ENCODE data around the gene ADAM12. TPM values are rescaled to one million over a fixed set of nuclear protein-coding genes. Genes with fewer than 3 reads are reported as not detected.

Gene ADAM12
- total RNA-seq, 1 donor from 2014 or later, result 0.20 TPM

- DNase-seq (ENCODE audit: low read depth in 2 of 2), result no peak
Measured at GRCh38 chr10:126235979-126236851, 152.1 kb downstream of the ADAM12 start.

GRCh38 chr10:126235091-126235978, 152.9 kb downstream of the ADAM12 start:
- DNase-seq (ENCODE audit: low read depth in 2 of 2), result no peak

- DNase-seq (ENCODE audit: low read depth in 2 of 2), result no peak
Measured at GRCh38 chr10:126234630-126235029, 153.6 kb downstream of the ADAM12 start.

- DNase-seq (ENCODE audit: low read depth in 2 of 2), result no peak
Measured at GRCh38 chr10:126233182-126234148, 154.8 kb downstream of the ADAM12 start.

GRCh38 chr10:126230587-126230986, 157.7 kb downstream of the ADAM12 start:
- no peak for DNase-seq (ENCODE audit: low read depth in 2 of 2)

- DNase-seq (ENCODE audit: low read depth in 2 of 2), result no peak
Measured at GRCh38 chr10:126229686-126230085, 158.6 kb downstream of the ADAM12 start.

- peak in 1 of 2 donors; percentile 62 for DNase-seq (ENCODE audit: low read depth in 2 of 2)
Measured at GRCh38 chr10:126227762-126228134, 160.5 kb downstream of the ADAM12 start.

GRCh38 chr10:126226988-126227761, 161.1 kb downstream of the ADAM12 start:
- DNase-seq (ENCODE audit: low read depth in 2 of 2), result no peak

GRCh38 chr10:126226205-126226604, 162.1 kb downstream of the ADAM12 start:
- DNase-seq (ENCODE audit: low read depth in 2 of 2), result no peak

GRCh38 chr10:126225672-126226008, 162.6 kb downstream of the ADAM12 start:
- no peak for DNase-seq (ENCODE audit: low read depth in 2 of 2)

GRCh38 chr10:126224967-126225671, 163.2 kb downstream of the ADAM12 start:
- DNase-seq (ENCODE audit: low read depth in 2 of 2), result no peak

- no peak for DNase-seq (ENCODE audit: low read depth in 2 of 2)
Measured at GRCh38 chr10:126223512-126224067, 164.7 kb downstream of the ADAM12 start.

- peak in 1 of 2 donors; percentile 24 for DNase-seq (ENCODE audit: low read depth in 2 of 2)
Measured at GRCh38 chr10:126222736-126223511, 165.4 kb downstream of the ADAM12 start.

GRCh38 chr10:126221874-126222273, 166.4 kb downstream of the ADAM12 start:
- no peak for DNase-seq (ENCODE audit: low read depth in 2 of 2)

GRCh38 chr10:126218778-126219649, 169.3 kb downstream of the ADAM12 start:
- no peak for DNase-seq (ENCODE audit: low read depth in 2 of 2)

- no peak for DNase-seq (ENCODE audit: low read depth in 2 of 2)
Measured at GRCh38 chr10:126218174-126218573, 170.1 kb downstream of the ADAM12 start.

- no peak for DNase-seq (ENCODE audit: low read depth in 2 of 2)
Measured at GRCh38 chr10:126216632-126216961, 171.7 kb downstream of the ADAM12 start.
